Activated CD8-positive, alpha-beta memory T cell treated with anti-CD3 and anti-CD28 coated beads for 36 hours (primary cell): Measurements from ENCODE around the gene PLET1. TPM values are rescaled to one million over a fixed set of nuclear protein-coding genes. Genes with fewer than 3 reads are reported as not detected.

Experiments
- CTCF ChIA-PET: fragments of 350-600 bp; sonication (Branson Sonifier 250); formaldehyde crosslinking; loops from one replicate; lab custom pipeline; 2021; ENCODE audit warnings: antibody characterized with exemption; lab: Charles Lee
- POLR2A ChIA-PET: fragments of 350-600 bp; sonication (Branson Sonifier 250); formaldehyde crosslinking; loops from one replicate; lab custom pipeline; 2021; ENCODE audit warnings: antibody characterized with exemption; lab: Charles Lee
- total RNA-seq, 2 experiments: library from RNA; stranded (reverse); gene quantifications; one replicate each; pipeline ENCODE4 v1.2.3, GENCODE V29; 2021

PLET1 gene
- total RNA-seq, 2 experiments from 2014 or later, result not detected

DNA sequence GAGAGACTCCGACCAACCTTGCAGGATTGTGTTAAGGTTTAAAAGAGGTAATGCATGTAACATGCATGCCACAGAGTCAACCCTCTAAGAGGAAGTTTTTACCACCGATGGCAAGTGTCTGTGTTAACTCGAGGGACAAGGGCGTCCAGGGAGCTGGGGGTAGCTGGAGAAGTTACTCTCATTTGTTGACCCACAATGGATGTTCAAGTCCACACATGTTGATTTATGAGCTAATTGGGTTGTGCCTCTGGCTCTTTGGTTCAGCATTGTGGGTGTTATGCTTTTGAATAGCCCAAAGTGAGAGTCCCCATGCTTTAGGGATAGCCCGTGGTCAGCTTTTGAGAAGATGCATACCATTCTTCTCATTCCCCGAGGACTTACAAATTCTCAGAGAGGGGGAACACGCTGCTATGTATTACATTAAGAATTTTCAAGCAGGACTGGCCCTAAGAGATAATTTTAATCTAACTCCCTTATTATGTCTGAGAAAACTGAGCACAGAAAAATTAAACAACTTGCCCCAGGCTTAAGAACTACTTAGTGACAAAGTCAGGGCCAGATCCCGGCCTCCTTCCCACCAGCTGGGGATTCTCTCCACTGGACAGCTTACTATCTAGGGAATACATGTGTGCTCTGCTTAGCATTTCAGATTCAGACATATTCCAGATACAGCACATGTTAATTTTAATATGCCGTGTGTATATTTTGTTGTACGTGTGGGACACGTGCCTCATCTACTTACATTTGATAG is 5.2 kb upstream of the PLET1 start:
- ChIA-PET POLR2A (no interaction called here), CTCF (no interaction called here)

DNA sequence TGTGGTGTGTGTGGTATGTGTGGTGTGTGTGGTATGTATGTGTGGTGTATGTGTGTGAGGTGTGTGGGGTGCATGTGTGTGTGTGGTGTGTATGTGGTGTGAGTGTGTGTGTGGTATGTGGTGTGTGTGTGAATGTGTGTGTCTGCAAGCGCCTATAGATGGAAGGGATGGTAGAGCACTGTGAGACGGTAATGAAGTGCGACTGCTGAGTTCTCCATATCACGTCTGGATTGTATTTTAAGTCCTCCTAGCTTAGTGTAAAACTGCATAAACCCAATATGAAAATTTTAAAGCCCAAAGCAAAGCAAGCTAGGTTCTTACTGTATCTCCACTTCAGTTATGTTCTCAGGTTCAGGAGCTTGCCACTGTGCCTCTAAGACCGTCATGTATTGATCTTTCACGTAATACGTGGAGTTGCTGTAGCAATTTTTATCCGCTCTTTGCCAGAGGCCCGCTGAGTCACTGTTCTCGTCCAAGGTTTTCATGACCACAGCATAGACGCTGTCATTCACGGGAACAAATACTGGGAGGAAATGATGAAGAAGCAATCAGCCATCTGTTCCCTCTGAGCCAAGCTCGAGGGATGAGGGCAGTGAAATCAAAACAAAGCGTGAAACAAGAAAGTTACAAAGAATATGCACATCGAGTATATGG is 5.5 kb downstream of the PLET1 start:
- CTCF ChIA-PET, result no interaction called here

DNA sequence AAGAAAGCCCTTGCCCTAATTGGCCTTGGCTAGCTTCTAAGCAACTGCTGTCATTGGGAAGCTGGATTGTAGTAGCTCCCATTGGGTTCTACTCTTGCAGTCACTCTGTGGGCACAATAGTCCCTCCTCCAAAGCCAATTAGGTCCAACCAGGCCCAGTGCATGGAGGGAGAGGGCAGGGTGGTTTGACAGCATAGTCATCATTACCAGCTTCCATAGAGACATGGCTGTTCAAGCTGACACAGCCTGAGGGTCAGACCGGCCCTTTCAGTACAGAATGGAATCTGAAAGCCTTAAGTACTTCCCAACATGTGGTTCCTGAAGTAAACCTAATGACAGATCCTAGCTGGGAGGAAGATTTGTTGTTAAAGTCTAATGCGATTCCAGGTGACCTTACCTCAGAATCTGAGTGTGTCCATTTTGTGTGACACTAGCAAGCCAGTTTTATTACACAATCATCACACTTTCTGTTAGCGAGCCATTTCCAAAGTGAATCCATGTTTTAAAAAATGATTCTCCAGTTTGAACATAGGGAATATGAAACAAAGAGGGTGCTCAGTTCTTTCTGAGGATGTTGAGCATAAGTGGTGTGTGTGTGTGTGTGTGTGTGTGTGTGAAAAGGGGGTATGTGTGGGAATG is 6.9 kb downstream of the PLET1 start:
- POLR2A ChIA-PET, result no interaction called here
- CTCF ChIA-PET, result no interaction called here

More for the DNA sequence above, 5.5 kb downstream of the PLET1 start:
- POLR2A ChIA-PET, result no interaction called here

DNA sequence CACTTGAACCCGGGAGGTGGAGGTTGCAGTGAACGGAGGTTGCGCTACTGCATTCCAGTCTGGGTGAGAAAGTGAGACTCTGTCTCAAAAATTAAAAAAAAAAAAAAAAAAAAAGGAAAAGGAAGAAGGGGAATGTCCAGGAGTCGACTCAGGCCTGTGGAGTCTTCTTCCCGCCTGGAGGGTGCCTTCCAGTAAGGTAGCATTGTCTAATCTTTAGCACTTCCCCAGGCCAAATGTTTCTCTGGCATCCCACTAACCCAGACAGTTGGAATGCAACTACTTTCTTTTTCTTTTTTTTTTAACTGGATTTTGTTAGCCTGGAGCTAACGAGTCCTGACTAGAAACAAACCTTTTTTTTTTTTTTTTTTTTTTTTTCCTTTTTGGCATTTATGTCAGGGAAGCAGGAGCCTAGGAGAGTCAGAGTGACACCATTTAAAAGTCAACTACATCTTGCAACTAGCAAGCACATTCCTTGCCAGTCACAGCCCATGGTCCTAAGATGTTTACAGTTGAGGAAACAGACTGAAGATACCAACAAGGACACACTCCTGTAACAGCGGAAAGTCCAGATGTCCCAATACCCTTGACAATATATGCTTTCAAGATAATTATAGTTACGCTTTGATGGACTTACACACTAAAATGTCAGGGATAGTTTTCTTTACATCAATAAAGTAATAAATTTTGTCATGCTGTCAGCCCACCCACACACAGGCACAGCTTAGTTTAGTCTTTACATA is 10.6 kb downstream of the PLET1 start:
- CTCF ChIA-PET, result no interaction called here
- POLR2A ChIA-PET, result no interaction called here

DNA sequence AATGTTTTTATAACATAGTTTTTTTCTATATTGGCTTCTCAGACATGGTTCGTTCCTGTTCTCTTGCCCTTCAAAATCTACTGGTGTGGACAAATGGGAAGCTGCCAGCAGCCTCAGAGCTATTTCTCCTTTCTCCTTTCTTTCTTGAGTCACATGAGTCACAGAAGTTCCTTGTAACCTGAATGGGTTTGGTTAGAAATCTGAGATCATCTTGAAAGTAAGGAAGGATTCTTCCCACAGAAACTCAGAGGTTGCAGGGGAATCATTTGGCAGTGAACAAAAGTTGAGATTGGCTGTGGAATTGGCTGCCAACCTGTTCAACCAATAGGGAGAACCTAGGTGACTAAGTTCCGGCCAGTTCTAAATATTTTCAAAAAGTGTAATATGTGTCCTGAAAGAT is 12.5 kb downstream of the PLET1 start:
- POLR2A ChIA-PET, result no interaction called here

DNA sequence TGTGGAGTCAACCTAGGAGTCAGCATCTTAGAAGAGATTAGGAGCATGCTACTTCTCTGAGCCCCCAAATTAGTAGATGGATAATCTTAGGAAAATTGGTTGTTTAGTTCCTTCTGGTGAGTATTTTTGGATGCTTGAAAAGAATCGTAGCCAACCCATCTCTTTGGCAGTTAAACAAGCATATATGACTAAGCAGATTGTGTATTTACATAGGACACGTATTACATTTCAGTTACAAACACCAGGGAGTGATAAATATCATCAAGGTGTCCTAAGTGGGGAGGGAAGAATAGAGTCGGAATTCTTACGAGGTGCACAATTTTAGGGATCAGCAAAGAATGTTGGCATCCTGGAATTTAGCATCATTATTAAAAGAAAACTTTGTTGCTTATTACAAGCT is 13.5 kb downstream of the PLET1 start:
- ChIA-PET CTCF (no interaction called here), POLR2A (no interaction called here)

More for the DNA sequence above, 12.5 kb downstream of the PLET1 start:
- CTCF ChIA-PET, result no interaction called here

DNA sequence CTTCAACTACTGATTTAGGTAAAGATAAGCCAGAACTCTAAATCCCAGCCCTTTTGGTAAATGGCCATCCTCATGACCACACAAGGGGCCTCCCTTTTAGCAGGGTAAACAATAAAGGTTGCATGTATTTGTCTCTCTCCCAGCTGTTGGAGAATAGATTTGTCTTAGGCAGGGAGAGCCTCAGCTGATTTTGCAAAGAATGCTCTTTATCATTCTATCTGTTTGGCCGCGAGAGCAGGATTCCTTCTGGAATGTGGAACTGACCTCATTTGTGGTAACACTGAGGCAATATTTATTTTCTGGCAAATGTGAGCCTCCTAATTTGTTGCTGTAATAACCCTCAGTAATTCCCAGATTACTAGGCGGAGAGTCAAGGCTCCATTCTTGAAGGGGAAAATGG is 19.2 kb downstream of the PLET1 start:
- ChIA-PET POLR2A (no interaction called here), CTCF (no interaction called here)

DNA sequence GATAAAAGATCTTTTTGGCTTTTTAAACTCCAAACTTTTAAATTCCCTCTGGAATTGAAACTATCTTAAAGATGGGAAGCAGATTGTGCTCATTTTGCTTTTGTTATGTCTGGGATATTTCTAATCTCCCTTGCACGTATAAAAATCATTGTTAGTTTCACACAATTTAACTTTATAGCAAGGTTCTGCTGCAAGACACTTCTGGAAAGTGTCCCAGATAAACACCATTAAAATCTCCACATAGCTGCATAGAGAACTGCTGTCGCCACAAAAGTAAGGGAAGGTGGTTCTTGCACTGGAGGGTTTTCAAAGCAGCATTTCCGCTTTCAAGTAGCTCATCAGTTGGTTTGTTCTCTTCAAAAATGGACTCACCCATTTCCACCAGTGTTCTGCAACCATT is 22.6 kb downstream of the PLET1 start:
- ChIA-PET POLR2A (no interaction called here), CTCF (no interaction called here)

DNA sequence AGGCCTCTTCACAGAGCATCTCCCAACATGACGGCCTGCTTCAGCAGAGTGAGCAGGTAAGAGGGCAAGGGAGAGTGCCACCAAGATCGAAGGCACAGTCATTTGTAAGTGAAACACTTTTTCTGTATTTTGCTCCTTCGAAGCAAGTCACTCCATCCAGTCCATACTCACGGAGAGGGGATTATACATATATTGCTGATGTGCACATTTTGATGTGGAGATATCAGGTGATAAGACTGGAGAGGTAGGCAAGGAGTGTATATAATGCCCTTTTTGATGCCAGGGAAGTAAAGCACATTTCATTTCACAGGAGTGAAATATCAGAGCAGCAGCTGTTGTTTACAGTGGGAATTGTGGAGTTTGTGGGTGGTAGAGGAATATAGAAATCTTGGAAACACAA is 23.2 kb downstream of the PLET1 start:
- ChIA-PET CTCF (interaction anchor here (0.6 kb wide), 1 partner anchor 272 kb away, joined by 3 read pairs; no protein-coding TSS in a partner anchor), POLR2A (no interaction called here)

DNA sequence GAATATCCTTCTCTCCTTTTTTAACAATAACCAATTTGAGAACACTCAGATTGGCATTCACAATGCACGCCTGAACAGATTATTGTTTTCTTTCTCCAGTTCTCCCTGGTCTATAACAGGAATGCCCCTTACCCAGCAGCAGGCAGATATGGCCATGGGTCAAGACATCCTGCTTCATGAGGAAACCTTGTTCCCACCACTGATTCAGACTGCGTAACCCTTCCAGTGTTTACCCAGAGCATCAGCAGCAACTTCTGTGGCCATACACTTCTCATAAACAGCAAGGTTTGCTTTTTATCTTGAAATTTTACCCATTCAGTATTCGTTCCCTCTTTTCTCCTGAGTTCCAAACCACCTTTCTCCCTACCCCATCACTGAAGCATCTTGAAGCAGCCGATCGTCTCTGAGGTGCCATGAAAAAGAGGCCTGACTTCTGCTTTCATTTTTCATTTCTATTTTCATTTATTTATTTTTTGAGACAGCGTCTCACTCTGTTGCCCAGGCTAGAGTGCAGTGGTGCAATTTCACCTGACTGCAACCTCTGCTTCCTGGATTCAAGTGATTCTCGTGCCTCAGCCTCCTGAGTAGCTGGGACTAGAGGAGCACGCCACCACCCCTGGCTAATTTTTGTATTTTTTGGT is 24.8 kb downstream of the PLET1 start:
- POLR2A ChIA-PET, result no interaction called here
- CTCF ChIA-PET, result no interaction called here

DNA sequence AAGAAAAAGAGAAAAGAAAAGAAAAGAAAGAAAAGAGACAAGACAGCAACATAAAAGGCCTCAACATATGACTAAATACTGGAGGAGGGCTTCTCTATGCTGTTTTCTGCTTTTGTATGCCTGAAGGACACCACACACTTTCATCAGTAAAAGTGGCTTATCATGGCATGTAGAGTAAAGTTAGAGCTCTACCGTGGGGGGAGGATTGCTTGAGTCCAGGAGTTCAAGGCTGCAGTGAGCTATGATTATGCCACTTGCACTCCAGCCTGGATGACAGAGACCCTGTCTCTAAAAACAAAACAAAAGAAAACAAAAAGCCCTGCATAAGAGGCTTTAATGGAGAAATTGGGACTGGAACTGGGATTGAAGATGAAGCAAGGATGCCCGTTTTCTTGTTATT is 28.7 kb downstream of the PLET1 start:
- ChIA-PET CTCF (interaction anchor here (0.5 to 1.5 kb wide), 2 partner anchors 37 to 48 kb away, joined by 3 read pairs; no protein-coding TSS in a partner anchor), POLR2A (no interaction called here)

DNA sequence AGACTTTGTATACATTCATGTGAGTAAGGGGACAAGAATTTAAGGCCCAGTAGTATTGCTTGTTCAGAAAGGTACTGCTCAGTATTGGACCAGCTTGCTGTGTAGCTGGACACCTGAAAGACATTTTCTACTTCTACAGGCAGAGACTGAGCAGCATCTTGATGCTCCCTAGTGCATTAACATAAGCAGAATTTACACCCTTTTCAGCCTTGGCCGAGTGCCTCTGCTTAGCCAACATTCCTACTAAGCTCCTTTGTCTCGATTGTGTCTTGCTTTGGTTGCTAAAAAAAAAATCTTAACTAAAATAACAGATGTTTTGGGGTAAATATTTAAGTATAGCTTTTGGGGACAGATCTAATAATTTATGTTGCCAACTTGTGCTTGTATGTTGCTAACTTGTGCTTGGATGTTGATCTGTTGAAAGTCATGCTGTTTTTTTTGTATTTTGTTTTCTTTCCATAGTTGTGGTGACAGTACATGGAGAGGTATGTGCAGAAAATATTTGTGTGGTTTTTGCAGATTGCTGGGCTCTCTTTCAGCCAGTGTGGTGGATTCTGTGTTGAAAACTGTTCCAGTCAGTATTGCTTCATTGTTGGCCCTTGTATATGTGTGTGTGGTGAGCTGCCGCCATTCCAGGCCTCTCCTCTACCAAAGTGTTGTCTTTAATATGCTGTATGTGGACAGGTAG is 30.8 kb downstream of the PLET1 start:
- CTCF ChIA-PET, result interaction anchor here (0.7 to 2.2 kb wide), 2 partner anchors 10 to 49 kb away, joined by 3 to 6 read pairs; no protein-coding TSS in a partner anchor
- POLR2A ChIA-PET, result no interaction called here

DNA sequence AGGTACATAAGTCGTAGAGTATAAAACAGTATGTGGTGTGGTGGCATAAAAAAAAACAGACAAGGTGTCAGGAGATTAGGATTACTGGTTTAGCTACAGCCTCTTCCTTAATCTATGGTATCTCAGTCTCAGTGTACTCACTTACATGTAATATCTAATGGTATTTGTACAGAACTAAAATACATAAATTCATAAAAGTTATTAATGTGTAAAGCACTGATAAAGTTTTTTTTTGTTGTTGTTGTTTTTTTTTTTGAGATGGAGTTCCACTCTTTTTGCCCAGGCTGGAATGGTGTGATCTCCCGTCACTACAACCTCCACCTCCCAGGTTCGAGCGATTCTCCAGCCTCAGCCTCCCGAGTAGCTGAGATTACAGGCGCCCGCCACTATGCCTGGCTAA is 31.5 kb downstream of the PLET1 start:
- POLR2A ChIA-PET, result no interaction called here
- CTCF ChIA-PET, result interaction anchor here (0.6 to 2.2 kb wide), 3 partner anchors 9 to 59 kb away, joined by 3 to 6 read pairs (median 3); no protein-coding TSS in a partner anchor

DNA sequence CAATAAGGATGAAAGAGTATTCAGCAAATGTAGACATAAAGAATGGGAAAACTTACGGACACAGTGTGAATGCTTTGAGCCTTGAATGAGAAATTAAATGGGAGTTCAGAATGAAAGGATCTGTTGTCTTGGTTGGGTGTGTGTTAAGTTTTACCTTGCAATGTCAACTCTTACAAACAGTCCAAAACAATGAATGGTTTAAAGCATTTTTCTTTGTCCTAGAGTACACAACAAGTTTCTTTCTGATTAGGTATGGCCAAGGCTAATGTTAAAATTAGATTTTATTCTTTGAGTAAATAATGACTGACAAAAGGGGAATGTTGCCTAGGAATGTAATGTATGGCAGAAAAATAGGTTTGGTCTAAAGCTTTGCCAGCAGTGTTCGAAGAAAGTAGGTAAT is 32.0 kb downstream of the PLET1 start:
- ChIA-PET POLR2A (no interaction called here), CTCF (interaction anchor here (0.6 kb wide), 1 partner anchor 60 kb away, joined by 3 read pairs; no protein-coding TSS in a partner anchor)

DNA sequence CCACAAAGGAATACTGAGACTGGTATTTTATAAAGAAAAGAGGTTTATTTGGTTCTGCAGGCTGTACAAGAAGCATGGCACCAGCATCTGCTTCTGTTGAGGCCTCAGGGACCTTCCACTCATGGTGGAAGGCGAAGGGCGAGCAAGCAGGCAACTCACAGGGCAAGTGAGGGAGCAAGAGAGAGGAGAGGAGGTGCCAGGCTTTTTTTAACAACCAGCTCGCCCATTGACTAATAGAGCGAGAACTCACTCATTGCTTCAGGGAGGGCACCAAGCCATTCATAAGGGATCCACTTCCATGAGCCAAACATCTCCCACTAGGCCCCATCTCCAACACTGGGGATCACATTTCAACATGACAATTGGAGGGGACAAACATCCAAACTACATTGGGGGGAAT is 33.2 kb downstream of the PLET1 start:
- ChIA-PET POLR2A (no interaction called here), CTCF (interaction anchor here (0.6 to 1.0 kb wide), 3 partner anchors 8 to 1095 kb away, joined by 3 to 4 read pairs (median 3); no protein-coding TSS in a partner anchor)

DNA sequence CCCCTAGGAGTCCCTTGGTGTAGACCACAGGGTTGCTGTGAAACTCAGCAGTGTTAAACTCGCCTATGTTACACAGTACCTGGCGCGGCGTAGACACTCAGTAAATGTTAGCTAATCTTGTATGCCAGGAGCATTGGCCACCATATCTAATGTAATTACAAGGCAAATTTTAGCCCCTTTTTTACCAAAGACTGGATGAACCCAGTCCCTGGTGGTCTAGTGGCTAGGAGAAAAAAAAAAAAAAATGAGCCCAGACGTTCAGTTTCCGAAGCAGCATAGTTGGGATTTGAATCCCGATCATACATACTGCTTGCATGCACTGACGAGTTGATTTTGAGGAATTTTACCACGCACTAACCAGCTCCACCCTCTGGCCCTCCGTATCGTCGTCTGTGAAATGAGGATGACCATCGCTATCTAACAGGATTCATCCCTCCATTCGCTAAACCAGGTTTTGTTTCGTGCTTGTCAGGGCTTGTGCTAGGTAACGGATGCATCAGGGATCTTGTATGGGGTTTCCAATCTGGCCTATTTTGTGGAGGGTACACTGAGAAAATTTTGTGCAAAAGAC is 33.7 kb downstream of the PLET1 start:
- ChIA-PET POLR2A (no interaction called here), CTCF (interaction anchor here (0.6 to 2.0 kb wide), 4 partner anchors 17 to 1096 kb away, joined by 3 to 16 read pairs (median 4); no protein-coding TSS in a partner anchor)

DNA sequence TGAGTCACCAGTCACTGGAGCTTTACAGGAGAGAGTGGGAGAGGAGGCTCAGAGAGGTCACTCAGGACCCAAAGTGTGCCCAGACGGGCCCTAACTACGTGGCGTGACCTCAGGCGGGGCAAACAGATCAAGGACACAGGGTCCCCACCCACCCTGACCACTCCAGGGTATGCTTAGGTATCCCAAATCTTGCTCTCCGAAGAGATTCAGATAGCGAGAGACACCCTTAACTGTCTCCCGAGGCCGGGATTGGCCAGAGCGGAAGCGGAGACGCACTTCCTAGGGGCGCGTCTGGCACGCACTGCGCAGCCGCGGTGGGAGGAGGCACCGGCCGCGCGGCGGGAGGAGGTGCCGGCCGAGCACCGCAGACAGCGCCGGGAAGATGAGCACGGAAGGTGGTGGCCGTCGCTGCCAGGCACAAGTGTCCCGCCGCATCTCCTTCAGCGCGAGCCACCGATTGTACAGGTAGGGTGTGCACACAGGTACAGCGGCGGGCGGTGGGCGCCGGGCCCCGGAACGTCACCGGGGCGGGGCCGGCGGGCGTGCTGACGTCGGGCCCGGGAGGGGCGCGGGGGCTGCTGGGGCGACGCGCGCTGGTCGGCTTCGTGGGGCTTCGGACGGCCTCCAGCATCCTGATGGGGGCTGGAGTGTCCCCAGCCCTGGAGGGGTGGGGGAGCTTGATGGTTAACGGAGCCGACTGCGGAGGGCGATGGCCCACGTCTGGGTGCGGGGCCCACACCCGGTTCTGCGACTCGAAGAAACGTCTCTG is 34.4 kb downstream of the PLET1 start, which contains the start of gene PTS:
TSS of gene PTS (plus strand) at position 367 of the 769 bp plus-strand sequence. CDS start at position 383, 16 bp downstream.
- POLR2A ChIA-PET, result no interaction called here
- CTCF ChIA-PET, result interaction anchor here (0.7 to 2.0 kb wide), 2 partner anchors 54 to 63 kb away, joined by 4 to 16 read pairs; no protein-coding TSS in a partner anchor
